Vagina (tissue), 2 donors: ENCODE data around the gene CSNK1G3. TPM values are rescaled to one million over a fixed set of nuclear protein-coding genes. Genes with fewer than 3 reads are reported as not detected.

ENCODE experiments used
- DNase-seq, 2 donors: peaks; one replicate each; pipeline ENCODE4 v3.0.0-alpha.2; 2017; ENCODE audit errors: extremely low spot score in 2 of 2
- H3K27ac ChIP-seq: fragments of 200-600 bp; sonication (generic); one replicate; pipeline ENCODE4 v1.5.1; 2019
- H3K27me3 ChIP-seq: fragments of 200-600 bp; sonication (generic); one replicate; pipeline ENCODE4 v1.5.1; 2019
- H3K36me3 ChIP-seq, 2 donors: fragments of 200-600 bp; sonication (generic); one replicate each; pipeline ENCODE4 v1.5.1; 2017 to 2019
- H3K4me1 ChIP-seq: fragments of 200-600 bp; sonication (generic); one replicate; pipeline ENCODE4 v1.5.1; 2019
- H3K4me3 ChIP-seq, 2 donors: fragments of 200-600 bp; sonication (generic); 1 replicate in 1 of 2; 2 replicates in 1 of 2; pipeline ENCODE4 v1.5.1; 2016 to 2019
- H3K9me3 ChIP-seq: fragments of 200-600 bp; sonication (generic); one replicate; pipeline ENCODE4 v1.5.1; 2019
- CTCF ChIP-seq, 3 experiments: fragments of 450-650 bp in 2 of 3; fragments of 200-600 bp in 1 of 3; sonication (generic) in 1 of 3; IDR thresholded peaks; one replicate each; pipeline ENCODE4 v1.5.1; 2017 to 2019; ENCODE audit warnings: antibody characterized with exemption in 3 of 3, mild to moderate bottlenecking in 2 of 3, moderate library complexity in 2 of 3
- POLR2A ChIP-seq, 2 donors: fragments of 450-650 bp; IDR thresholded peaks; one replicate each; pipeline ENCODE4 v1.6.1; 2017; ENCODE audit warnings: antibody characterized with exemption in 2 of 2, mild to moderate bottlenecking in 2 of 2, moderate library complexity in 2 of 2
- POLR2AphosphoS5 ChIP-seq, 2 donors: sonication (generic); formaldehyde crosslinking; IDR thresholded peaks; one replicate each; pipeline ENCODE4 v1.9.0; 2017; ENCODE audit warnings: antibody characterized with exemption in 2 of 2, mild to moderate bottlenecking in 2 of 2, low read depth in 1 of 2; ENCODE audit not compliant: insufficient read depth in 1 of 2
- intact Hi-C: fragments of 100-400 bp; cut with DNase I; formaldehyde crosslinking; loops from one replicate; pipeline ENCODE4 v1.15.1; 2023
- total RNA-seq: library from RNA; depleted of rRNA; stranded (reverse); fragments of >200 nt; gene quantifications from one replicate; pipeline ENCODE4 v1.2.3, GENCODE V29; 2016

CSNK1G3 gene
- total RNA-seq, 1 donor from 2014 or later = 34.4 TPM

- Histone ChIP-seq H3K4me3 (no peak overlapping the region), H3K4me1 (no peaks in the 10 kb centered on the region), H3K36me3 (no peaks in the 10 kb centered on the region), H3K9me3 (no peaks in the 10 kb centered on the region), H3K27ac (no peak overlapping the region), H3K27me3 (no peaks in the 10 kb centered on the region)
- intact Hi-C loops = no loop called here
- TF ChIP-seq POLR2A (IDR thresholded peaks at IDR 0.05) (no peak), POLR2AphosphoS5 (IDR thresholded peaks at IDR 0.05; ENCODE audit: insufficient read depth in 1 of 2, low read depth in 1 of 2) (no peak), CTCF (IDR thresholded peaks at IDR 0.05) (no peak)
- DNase-seq = no peak
These were observed 133.1 kb downstream of the CSNK1G3 start for GRCh38 chr5:123645024-123645603.

GRCh38 chr5:123647066-123647465, 135.1 kb downstream of the CSNK1G3 start:
- H3K4me3 ChIP-seq = no peak overlapping the region
- H3K27ac ChIP-seq = no peak overlapping the region
- no peaks in the 10 kb centered on the region for H3K27me3 ChIP-seq
- no peak for TF ChIP-seq POLR2A (IDR thresholded peaks at IDR 0.05)
- no peak for TF ChIP-seq POLR2AphosphoS5 (IDR thresholded peaks at IDR 0.05; ENCODE audit: insufficient read depth in 1 of 2, low read depth in 1 of 2)
- TF ChIP-seq CTCF (IDR thresholded peaks at IDR 0.05) = no peak
- no peaks in the 10 kb centered on the region for H3K36me3 ChIP-seq
- no peaks in the 10 kb centered on the region for H3K9me3 ChIP-seq
- no peak for DNase-seq
- H3K4me1 ChIP-seq = no peaks in the 10 kb centered on the region
- intact Hi-C loops = no loop called here

GRCh38 chr5:123651234-123651633, 139.3 kb downstream of the CSNK1G3 start:
- H3K4me3 ChIP-seq = no peak overlapping the region
- H3K4me1 ChIP-seq = no peaks in the 10 kb centered on the region
- no peaks in the 10 kb centered on the region for H3K36me3 ChIP-seq
- no peak for DNase-seq
- no peak for TF ChIP-seq POLR2AphosphoS5 (IDR thresholded peaks at IDR 0.05; ENCODE audit: insufficient read depth in 1 of 2, low read depth in 1 of 2)
- TF ChIP-seq CTCF (IDR thresholded peaks at IDR 0.05) = no peak
- TF ChIP-seq POLR2A (IDR thresholded peaks at IDR 0.05) = no peak
- H3K27me3 ChIP-seq = no peaks in the 10 kb centered on the region
- intact Hi-C loops = no loop called here
- H3K27ac ChIP-seq = no peak overlapping the region
- no peaks in the 10 kb centered on the region for H3K9me3 ChIP-seq

GRCh38 chr5:123659011-123659410, 147.0 kb downstream of the CSNK1G3 start:
- Histone ChIP-seq H3K36me3 (no peaks in the 10 kb centered on the region), H3K27ac (no peak overlapping the region), H3K9me3 (no peaks in the 10 kb centered on the region), H3K4me1 (no peaks in the 10 kb centered on the region), H3K4me3 (no peak overlapping the region), H3K27me3 (no peaks in the 10 kb centered on the region)
- no peak for TF ChIP-seq CTCF (IDR thresholded peaks at IDR 0.05)
- no peak for TF ChIP-seq POLR2A (IDR thresholded peaks at IDR 0.05)
- TF ChIP-seq POLR2AphosphoS5 (IDR thresholded peaks at IDR 0.05; ENCODE audit: insufficient read depth in 1 of 2, low read depth in 1 of 2) = no peak
- intact Hi-C loops = no loop called here
- no peak for DNase-seq

GRCh38 chr5:123659495-123659894, 147.5 kb downstream of the CSNK1G3 start:
- no peaks in the 10 kb centered on the region for H3K27me3 ChIP-seq
- intact Hi-C loops = no loop called here
- no peak for DNase-seq
- H3K9me3 ChIP-seq = peaks cover 2% of the 10 kb centered on the region
- H3K4me1 ChIP-seq = no peaks in the 10 kb centered on the region
- TF ChIP-seq POLR2A (IDR thresholded peaks at IDR 0.05) (no peak), POLR2AphosphoS5 (IDR thresholded peaks at IDR 0.05; ENCODE audit: insufficient read depth in 1 of 2, low read depth in 1 of 2) (no peak), CTCF (IDR thresholded peaks at IDR 0.05) (no peak)
- H3K4me3 ChIP-seq = no peak overlapping the region
- H3K27ac ChIP-seq = no peak overlapping the region
- no peaks in the 10 kb centered on the region for H3K36me3 ChIP-seq
